SK-N-SH (cell line): ENCODE measurements around the gene UGGT2.

ENCODE experiments used
- EP300 ChIP-seq, 2 experiments: IDR thresholded peaks; 2 replicates each; pipeline versions ENCODE4 v1.4.0 to v1.6.1; 2012; ENCODE audit warnings: borderline replicate concordance in 1 of 2, low read depth in 1 of 2, low read length in 1 of 2
- FOXM1 ChIP-seq: IDR thresholded peaks from 2 replicates; pipeline ENCODE4 v1.4.0; 2012; ENCODE audit warnings: low read depth, mild to moderate bottlenecking
- GABPA ChIP-seq: IDR thresholded peaks from 2 replicates; pipeline ENCODE4 v1.4.0; 2012; ENCODE audit warnings: low read depth, mild to moderate bottlenecking
- YY1 ChIP-seq: IDR thresholded peaks from 2 replicates; pipeline ENCODE4 v1.4.0; 2012; ENCODE audit warnings: low read depth, mild to moderate bottlenecking
- TF ChIP-seq, protein P1 (sequence below): fragments of 150-350 bp; IDR thresholded peaks from 2 replicates; pipeline ENCODE4 v1.6.1; 2017; ENCODE audit warnings: antibody characterized with exemption, low read length, low read depth, borderline replicate concordance
- TF ChIP-seq, protein P2 (sequence below): fragments of 200-600 bp; sonication (generic); IDR thresholded peaks from 2 replicates; pipeline ENCODE4 v1.6.1; 2017; ENCODE audit warnings: antibody characterized with exemption, mild to moderate bottlenecking, moderate library complexity

DNA sequence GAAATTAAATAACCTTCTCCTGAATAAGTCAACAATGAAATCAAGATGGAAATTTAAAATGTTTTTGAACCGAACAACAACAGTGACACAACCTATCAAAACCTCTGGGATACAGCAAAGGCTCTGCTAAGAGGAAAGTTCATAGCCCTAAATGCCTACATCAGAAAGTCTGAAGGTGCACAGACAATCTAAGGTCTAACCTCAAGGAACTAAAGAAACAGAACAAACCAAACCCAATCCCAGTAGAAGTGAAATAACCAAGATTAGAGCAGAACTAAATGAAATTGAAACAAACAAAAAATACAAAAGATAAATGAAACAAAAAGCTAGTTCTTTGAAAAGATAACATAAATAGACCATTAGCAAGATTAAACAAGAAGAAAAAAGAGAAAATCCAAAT, 9.0 kb downstream of the UGGT2 start:
- no peak for TF ChIP-seq EP300 (IDR thresholded peaks at IDR 0.05; ENCODE audit: borderline replicate concordance in 1 of 2, low read depth in 1 of 2, low read length in 1 of 2)
- TF ChIP-seq, protein P1, sequence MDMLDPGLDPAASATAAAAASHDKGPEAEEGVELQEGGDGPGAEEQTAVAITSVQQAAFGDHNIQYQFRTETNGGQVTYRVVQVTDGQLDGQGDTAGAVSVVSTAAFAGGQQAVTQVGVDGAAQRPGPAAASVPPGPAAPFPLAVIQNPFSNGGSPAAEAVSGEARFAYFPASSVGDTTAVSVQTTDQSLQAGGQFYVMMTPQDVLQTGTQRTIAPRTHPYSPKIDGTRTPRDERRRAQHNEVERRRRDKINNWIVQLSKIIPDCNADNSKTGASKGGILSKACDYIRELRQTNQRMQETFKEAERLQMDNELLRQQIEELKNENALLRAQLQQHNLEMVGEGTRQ, result no peak
- no peak for TF ChIP-seq FOXM1
- TF ChIP-seq GABPA, result no peak
- TF ChIP-seq, protein P2, sequence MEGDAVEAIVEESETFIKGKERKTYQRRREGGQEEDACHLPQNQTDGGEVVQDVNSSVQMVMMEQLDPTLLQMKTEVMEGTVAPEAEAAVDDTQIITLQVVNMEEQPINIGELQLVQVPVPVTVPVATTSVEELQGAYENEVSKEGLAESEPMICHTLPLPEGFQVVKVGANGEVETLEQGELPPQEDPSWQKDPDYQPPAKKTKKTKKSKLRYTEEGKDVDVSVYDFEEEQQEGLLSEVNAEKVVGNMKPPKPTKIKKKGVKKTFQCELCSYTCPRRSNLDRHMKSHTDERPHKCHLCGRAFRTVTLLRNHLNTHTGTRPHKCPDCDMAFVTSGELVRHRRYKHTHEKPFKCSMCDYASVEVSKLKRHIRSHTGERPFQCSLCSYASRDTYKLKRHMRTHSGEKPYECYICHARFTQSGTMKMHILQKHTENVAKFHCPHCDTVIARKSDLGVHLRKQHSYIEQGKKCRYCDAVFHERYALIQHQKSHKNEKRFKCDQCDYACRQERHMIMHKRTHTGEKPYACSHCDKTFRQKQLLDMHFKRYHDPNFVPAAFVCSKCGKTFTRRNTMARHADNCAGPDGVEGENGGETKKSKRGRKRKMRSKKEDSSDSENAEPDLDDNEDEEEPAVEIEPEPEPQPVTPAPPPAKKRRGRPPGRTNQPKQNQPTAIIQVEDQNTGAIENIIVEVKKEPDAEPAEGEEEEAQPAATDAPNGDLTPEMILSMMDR, result no peak
- TF ChIP-seq YY1, result no peak
